Tibial nerve (tissue), 4 donors: ENCODE measurements around the gene TMED6.

ENCODE experiments used
- EP300 ChIP-seq, 2 donors: sonication (generic); formaldehyde crosslinking; IDR thresholded peaks; one replicate each; pipeline ENCODE4 v1.6.1; 2017; ENCODE audit warnings: antibody characterized with exemption in 2 of 2, mild to moderate bottlenecking in 1 of 2
- POLR2A ChIP-seq, 2 donors: fragments of 450-650 bp; IDR thresholded peaks; one replicate each; pipeline ENCODE4 v1.6.1; 2017; ENCODE audit warnings: antibody characterized with exemption in 2 of 2, mild to moderate bottlenecking in 2 of 2, moderate library complexity in 2 of 2
- TF ChIP-seq, protein P1 (sequence below), 5 experiments: fragments of 200-600 bp in 3 of 5; fragments of 450-650 bp in 2 of 5; sonication (generic) in 3 of 5; IDR thresholded peaks; one replicate each; pipeline ENCODE4 v1.5.1; 2016 to 2019; ENCODE audit warnings: antibody characterized with exemption in 5 of 5, mild to moderate bottlenecking in 3 of 5, moderate library complexity in 2 of 5

DNA sequence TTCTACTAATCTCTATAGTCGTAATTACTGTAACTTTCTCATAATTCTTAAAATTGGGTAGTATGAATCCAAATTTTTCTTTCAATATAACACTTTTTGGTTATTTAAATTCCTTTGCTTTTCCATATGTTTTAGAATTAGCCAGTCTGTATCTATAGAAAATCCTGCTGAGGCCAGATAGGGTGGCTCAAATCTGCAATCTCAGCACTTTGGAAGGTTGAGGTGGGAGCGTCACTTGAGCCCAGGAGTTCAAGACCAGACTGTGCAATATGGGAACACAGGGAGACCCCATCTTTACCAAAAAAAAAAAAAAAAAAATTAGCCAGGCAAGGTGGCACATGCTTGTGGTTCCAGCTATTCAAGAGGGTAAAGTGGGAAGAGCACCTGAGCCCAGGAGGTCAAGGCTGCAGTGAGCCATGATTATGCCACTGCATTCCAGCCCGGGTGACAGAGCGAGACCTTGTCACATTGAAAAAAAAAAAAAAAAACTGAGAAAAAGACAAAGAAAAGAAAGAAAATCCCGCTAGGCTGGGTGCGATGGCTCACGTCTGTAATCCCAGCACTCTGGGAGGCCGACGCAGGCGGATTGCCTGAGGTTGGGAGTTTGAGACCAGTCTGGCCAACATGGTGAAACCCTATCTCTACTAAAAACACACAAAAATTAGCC is 24.9 kb upstream of the TMED6 start:
- TF ChIP-seq, protein P1, sequence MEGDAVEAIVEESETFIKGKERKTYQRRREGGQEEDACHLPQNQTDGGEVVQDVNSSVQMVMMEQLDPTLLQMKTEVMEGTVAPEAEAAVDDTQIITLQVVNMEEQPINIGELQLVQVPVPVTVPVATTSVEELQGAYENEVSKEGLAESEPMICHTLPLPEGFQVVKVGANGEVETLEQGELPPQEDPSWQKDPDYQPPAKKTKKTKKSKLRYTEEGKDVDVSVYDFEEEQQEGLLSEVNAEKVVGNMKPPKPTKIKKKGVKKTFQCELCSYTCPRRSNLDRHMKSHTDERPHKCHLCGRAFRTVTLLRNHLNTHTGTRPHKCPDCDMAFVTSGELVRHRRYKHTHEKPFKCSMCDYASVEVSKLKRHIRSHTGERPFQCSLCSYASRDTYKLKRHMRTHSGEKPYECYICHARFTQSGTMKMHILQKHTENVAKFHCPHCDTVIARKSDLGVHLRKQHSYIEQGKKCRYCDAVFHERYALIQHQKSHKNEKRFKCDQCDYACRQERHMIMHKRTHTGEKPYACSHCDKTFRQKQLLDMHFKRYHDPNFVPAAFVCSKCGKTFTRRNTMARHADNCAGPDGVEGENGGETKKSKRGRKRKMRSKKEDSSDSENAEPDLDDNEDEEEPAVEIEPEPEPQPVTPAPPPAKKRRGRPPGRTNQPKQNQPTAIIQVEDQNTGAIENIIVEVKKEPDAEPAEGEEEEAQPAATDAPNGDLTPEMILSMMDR (IDR thresholded peaks at IDR 0.05): no peak
- TF ChIP-seq EP300 (IDR thresholded peaks at IDR 0.05): no peak
- TF ChIP-seq POLR2A (IDR thresholded peaks at IDR 0.05): no peak
